HCT116 (cell line): Measurements from ENCODE around the gene TAP1. TPM values are rescaled to one million over a fixed set of nuclear protein-coding genes. Genes with fewer than 3 reads are reported as not detected.

Experiments
- ATAC-seq: fragments of 200-7000 bp; cut with Tn5 transposase; 2 replicates; pipeline ENCODE4 v1.9.1; 2020; ENCODE audit warnings: mild to moderate bottlenecking, moderate library complexity
- BruUV-seq: library from RNA; stranded (reverse); fragments of 400-500 nt; replicated peaks from 2 replicates; lab custom pipeline; 2021; lab: Mats Ljungman, UMichigan
- CTCF ChIA-PET: fragments of 300-600 bp; sonication (Branson Sonifier 250); formaldehyde crosslinking; loops from one replicate; lab custom pipeline; 2021; ENCODE audit warnings: antibody characterized with exemption; lab: Charles Lee
- POLR2A ChIA-PET: fragments of 300-600, 350-600 bp; sonication (Branson Sonifier 250); formaldehyde crosslinking; loops from one replicate; lab custom pipeline; 2021; ENCODE audit warnings: antibody characterized with exemption; lab: Charles Lee
- RAD21 ChIA-PET, 2 experiments: fragments of 300-600 bp; sonication (Branson Sonifier 250); formaldehyde crosslinking; loops; one replicate each; lab custom pipeline; 2023; ENCODE audit warnings: low total read pairs in 2 of 2; ENCODE audit not compliant: uncharacterized antibody in 2 of 2, unreplicated experiment in 2 of 2, low non-redundant PET in 1 of 2; lab: Charles Lee
- DNase-seq: peaks from one replicate; pipeline ENCODE4 v3.0.0-alpha.2; 2010; ENCODE audit warnings: low read depth, low spot score
- H2AFZ ChIP-seq: fragments of 200-600 bp; shearing (Covaris generic), sonication (generic); 2 replicates; pipeline ENCODE4 v1.6.1; 2017; ENCODE audit warnings: low read depth, mixed run types, mixed read lengths, antibody characterized with exemption, low read length; ENCODE audit not compliant: poor library complexity, severe bottlenecking
- H3K27ac ChIP-seq: 2 replicates; pipeline ENCODE4 v1.5.1; 2012; ENCODE audit warnings: low read depth, low read length
- H3K27me3 ChIP-seq: fragments of 200-600 bp; sonication (generic); 2 replicates; pipeline ENCODE4 v1.6.1; 2016; ENCODE audit warnings: mixed run types, low read length, mixed read lengths; ENCODE audit not compliant: insufficient read depth
- H3K36me3 ChIP-seq, 2 experiments: fragments of 200-500 bp in 1 of 2; fragments of 200-600 bp in 1 of 2; sonication (Bioruptor generic) in 1 of 2; sonication (generic) in 1 of 2; 2 replicates each; pipeline versions ENCODE4 v1.5.1 to v1.6.1; 2014 to 2016; ENCODE audit warnings: low read length in 2 of 2, inconsistent platforms in 1 of 2, mixed read lengths in 1 of 2, mixed run types in 1 of 2; ENCODE audit not compliant: insufficient read depth in 2 of 2, control insufficient read depth in 1 of 2
- H3K4me1 ChIP-seq, 2 experiments: fragments of 200-600 bp in 1 of 2; sonication (generic) in 1 of 2; 2 replicates each; pipeline versions ENCODE4 v1.5.1 to v1.6.1; 2012 to 2017; ENCODE audit warnings: low read length in 2 of 2, inconsistent platforms in 1 of 2, mild to moderate bottlenecking in 1 of 2, mixed read lengths in 1 of 2, mixed run types in 1 of 2, moderate library complexity in 1 of 2; ENCODE audit not compliant: insufficient read depth in 2 of 2, control insufficient read depth in 1 of 2
- H3K4me2 ChIP-seq: fragments of 200-600 bp; sonication (generic); 2 replicates; pipeline ENCODE4 v1.6.1; 2017; ENCODE audit warnings: mixed run types, low read length, mixed read lengths
- H3K4me3 ChIP-seq, 2 experiments: fragments of 200-600 bp in 1 of 2; sonication (generic) in 1 of 2; replicated peaks in 1 of 2; 2 replicates each; pipeline ENCODE4 v1.5.1; 2011 to 2016; ENCODE audit warnings: low read length in 2 of 2, control low read depth in 1 of 2, low read depth in 1 of 2, mild to moderate bottlenecking in 1 of 2, mixed read lengths in 1 of 2, mixed run types in 1 of 2
- H3K79me2 ChIP-seq: fragments of 200-600 bp; sonication (generic); 2 replicates; pipeline ENCODE4 v1.6.1; 2017; ENCODE audit warnings: mild to moderate bottlenecking, mixed run types, low read length, moderate library complexity, mixed read lengths; ENCODE audit not compliant: insufficient read depth
- H3K9ac ChIP-seq: fragments of 200-600 bp; sonication (generic); 2 replicates; pipeline ENCODE4 v1.6.1; 2016; ENCODE audit warnings: low read length, mixed read lengths
- H3K9me2 ChIP-seq: fragments of 200-600 bp; sonication (generic), shearing (Covaris generic); 2 replicates; pipeline ENCODE4 v1.6.1; 2017; ENCODE audit warnings: mixed run types, mild to moderate bottlenecking, moderate library complexity; ENCODE audit not compliant: insufficient read depth
- H3K9me3 ChIP-seq, 2 experiments: fragments of 200-500 bp in 1 of 2; fragments of 200-600 bp in 1 of 2; sonication (Bioruptor generic) in 1 of 2; sonication (generic) in 1 of 2; 2 replicates each; pipeline ENCODE4 v1.6.1; 2014 to 2017; ENCODE audit warnings: low read length in 2 of 2, mixed read lengths in 2 of 2, inconsistent platforms in 1 of 2, low read depth in 1 of 2, mild to moderate bottlenecking in 1 of 2, mixed run types in 1 of 2, moderate library complexity in 1 of 2; ENCODE audit not compliant: control insufficient read depth in 1 of 2, insufficient read depth in 1 of 2
- H4K20me1 ChIP-seq: fragments of 200-600 bp; sonication (generic), shearing (Covaris generic); 2 replicates; pipeline ENCODE4 v1.6.1; 2017; ENCODE audit warnings: mixed run types, mild to moderate bottlenecking, moderate library complexity; ENCODE audit not compliant: insufficient read depth
- ELF1 ChIP-seq: IDR thresholded peaks from 2 replicates; pipeline ENCODE4 v1.6.1; 2012; ENCODE audit warnings: low read depth, borderline replicate concordance
- EZH2phosphoT487 ChIP-seq: fragments of 200-600 bp; IDR thresholded peaks from 2 replicates; pipeline ENCODE4 v1.6.1; 2018; ENCODE audit warnings: antibody characterized with exemption, borderline replicate concordance
- FOSL1 ChIP-seq: IDR thresholded peaks from 2 replicates; pipeline ENCODE4 v1.6.1; 2012; ENCODE audit warnings: low read depth
- RAD21 ChIP-seq: IDR thresholded peaks from 2 replicates; pipeline ENCODE4 v1.6.1; 2012; ENCODE audit warnings: low read depth, mild to moderate bottlenecking
- REST ChIP-seq: IDR thresholded peaks from 2 replicates; pipeline ENCODE4 v1.6.1; 2012; ENCODE audit warnings: low read depth
- SRF ChIP-seq: IDR thresholded peaks from 2 replicates; pipeline ENCODE4 v1.6.1; 2012; ENCODE audit warnings: low read depth
- YY1 ChIP-seq: IDR thresholded peaks from 2 replicates; pipeline ENCODE4 v1.6.1; 2011; ENCODE audit warnings: low read length, low read depth, moderate library complexity, mild to moderate bottlenecking; ENCODE audit not compliant: insufficient replicate concordance; ENCODE audit errors: extremely low read depth
- ZFX ChIP-seq: fragments of 450-650 bp; IDR thresholded peaks from 2 replicates; pipeline ENCODE4 v1.6.1; 2017
- intact Hi-C: fragments of 100-400 bp; cut with micrococcal nuclease; formaldehyde crosslinking; loops from 2 replicates; pipeline ENCODE4 v1.10.0; 2022
- total RNA-seq: library from RNA; stranded (reverse); gene quantifications from one replicate; pipeline ENCODE4 v1.2.1, GENCODE V29; 2021; ENCODE audit not compliant: unreplicated experiment

TAP1 gene
- total RNA-seq, 1 experiment from 2014 or later, result 32.2 TPM

GRCh38 chr6:32815115-32815514 is 38.4 kb downstream of the TAP1 start:
- no peak for TF ChIP-seq ELF1
- TF ChIP-seq RAD21, result no peak
- TF ChIP-seq SRF, result no peak
- TF ChIP-seq ZFX, result no peak
- no peak for TF ChIP-seq EZH2phosphoT487
- no peak for TF ChIP-seq YY1
- TF ChIP-seq REST, result no peak
- no peak for TF ChIP-seq FOSL1
- H3K9ac ChIP-seq, result no peak overlapping the region
- no peaks in the 10 kb centered on the region; the same call in 1 of the 2 replicates for H3K9me2 ChIP-seq
- no peak overlapping the region for H3K27ac ChIP-seq
- ChIA-PET CTCF (no interaction called here), RAD21 (no interaction called here), POLR2A (no interaction called here)
- no peaks in the 10 kb centered on the region for H4K20me1 ChIP-seq
- H2AFZ ChIP-seq, result no peak overlapping the region
- H3K4me3 ChIP-seq, result no peak overlapping the region
- DNase-seq (no peak), ATAC-seq (no peak)
- H3K4me1 ChIP-seq, result peaks cover 0 to 22% of the 10 kb centered on the region in 2 experiments; a peak in 2 of 4 replicates
- H3K4me2 ChIP-seq, result no peak overlapping the region
- no peaks in the 10 kb centered on the region for H3K36me3 ChIP-seq
- H3K79me2 ChIP-seq, result no peaks in the 10 kb centered on the region
- H3K27me3 ChIP-seq, result no peaks in the 10 kb centered on the region
- BruUV-seq, result no TSS peak
- intact Hi-C loops, result no loop called here
- no peaks in the 10 kb centered on the region for H3K9me3 ChIP-seq
